DMS114 treated with DMSO at 0.1 percent for 48 hours (cell line): ENCODE data around the gene FAM170B.

Source experiments
- DNase-seq: peaks from one replicate; lab custom pipeline; 2025; ENCODE audit not compliant: unreplicated experiment; lab: John Stamatoyannopoulos, UW

Gene FAM170B

DNA sequence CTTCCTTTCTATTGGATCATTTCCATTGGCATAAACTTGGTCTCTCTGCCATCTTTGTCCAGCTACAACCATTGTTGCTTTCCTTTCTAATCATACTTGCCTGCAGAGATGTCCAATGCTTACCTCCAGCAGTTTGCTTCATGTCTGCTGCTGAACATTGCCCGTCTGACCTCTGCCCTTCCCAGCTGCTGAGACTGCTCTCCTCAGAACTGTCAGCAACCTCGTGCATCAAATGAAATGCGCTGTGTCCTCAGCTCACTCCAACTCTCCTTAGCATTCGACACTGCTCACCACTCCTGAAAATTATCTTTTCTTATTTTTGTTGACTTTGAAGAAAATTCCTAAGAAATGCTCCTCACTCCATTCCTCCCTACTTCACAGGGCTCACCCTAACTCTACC lies 5.0 kb downstream of the FAM170B start:
- DNase-seq, result no peak

GRCh38 chr10:49123981-49124950 lies 9.6 kb downstream of the FAM170B start:
- DNase-seq, result no peak

GRCh38 chr10:49120911-49121310 lies 12.9 kb downstream of the FAM170B start:
- DNase-seq, result no peak

DNA sequence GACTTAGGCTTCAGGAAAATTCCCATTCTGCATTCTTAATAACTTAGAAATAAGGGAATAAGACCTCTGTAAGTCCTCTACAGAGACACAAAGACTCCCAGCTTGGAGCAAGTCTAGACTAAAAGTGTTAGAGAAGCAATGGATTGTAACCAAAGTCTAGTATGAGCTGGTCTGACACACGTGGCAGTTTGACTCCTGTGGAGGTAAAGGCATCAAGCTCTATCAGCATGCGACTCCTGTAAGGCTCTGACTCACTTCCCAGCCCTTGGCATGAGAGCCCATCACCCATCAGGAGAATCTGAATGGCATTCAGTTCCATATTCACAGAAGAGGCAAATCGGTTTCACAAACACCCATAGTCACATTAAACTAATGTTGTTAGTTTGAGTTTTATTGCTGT lies 14.1 kb downstream of the FAM170B start:
- no peak for DNase-seq

- no peak for DNase-seq
Observed at GRCh38 chr10:49118430-49119074, 15.3 kb downstream of the FAM170B start.

- DNase-seq, result no peak
Observed at GRCh38 chr10:49117376-49118070, 16.3 kb downstream of the FAM170B start.

GRCh38 chr10:49116509-49117375 lies 17.1 kb downstream of the FAM170B start:
- DNase-seq, result no peak

DNA sequence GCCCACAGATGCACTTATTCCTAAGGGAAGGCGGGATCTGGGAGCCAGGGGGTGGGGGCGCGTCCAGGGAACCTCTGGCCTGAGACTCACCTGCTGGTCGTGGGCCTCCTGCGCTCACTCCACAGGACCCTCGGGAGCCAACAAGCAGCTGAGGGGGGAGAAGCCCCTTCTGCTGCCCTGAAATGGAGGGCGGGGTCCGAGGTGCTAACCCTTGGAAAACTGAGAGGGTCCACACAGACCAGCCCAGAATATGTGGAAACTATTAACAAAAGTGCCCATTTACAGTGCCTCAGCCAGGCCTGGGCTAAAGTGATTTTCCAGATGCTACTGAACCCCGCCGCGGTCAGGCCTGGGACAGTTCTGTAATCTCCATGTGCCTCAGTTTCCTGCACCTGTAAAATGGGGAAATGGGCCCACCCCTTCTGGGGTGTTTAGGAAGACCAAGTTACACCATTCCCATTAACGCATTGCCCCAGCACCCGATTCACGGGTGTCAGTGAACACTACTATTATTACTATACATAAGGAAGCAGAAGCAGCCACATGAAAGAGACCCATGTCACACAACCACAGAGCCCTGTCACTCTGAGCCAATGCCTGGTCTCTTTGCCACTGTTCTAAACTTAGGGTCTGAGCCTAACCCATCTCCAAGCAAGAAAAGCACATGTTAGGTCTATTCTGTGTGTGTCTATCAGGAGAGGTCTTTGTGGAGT lies 17.9 kb downstream of the FAM170B start:
- DNase-seq, result no peak

GRCh38 chr10:49115015-49115795 lies 18.6 kb downstream of the FAM170B start, which contains the start of gene VSTM4:
Gene VSTM4 (minus strand): TSS chr10:49115522. CDS start chr10:49115485, 37 bp downstream.
- DNase-seq, result peak; percentile 22

DNA sequence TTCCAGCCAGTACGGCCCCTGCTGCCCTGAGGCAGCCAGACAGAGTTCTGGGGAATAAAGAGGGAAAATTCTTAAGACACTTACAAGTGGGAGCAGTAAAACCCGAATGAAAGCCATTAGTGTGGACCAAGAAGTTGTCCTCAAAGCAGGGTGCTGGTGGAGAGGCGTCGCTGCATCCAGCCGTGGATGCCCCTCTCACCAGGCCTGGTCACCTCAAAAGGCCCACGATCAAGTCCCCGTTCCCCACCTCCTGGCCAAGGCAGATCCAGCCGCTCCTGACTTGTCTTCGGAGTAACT lies 19.2 kb downstream of the FAM170B start:
- DNase-seq, result no peak

- no peak for DNase-seq
Observed at GRCh38 chr10:49113741-49114141, 20.1 kb downstream of the FAM170B start.

DNA sequence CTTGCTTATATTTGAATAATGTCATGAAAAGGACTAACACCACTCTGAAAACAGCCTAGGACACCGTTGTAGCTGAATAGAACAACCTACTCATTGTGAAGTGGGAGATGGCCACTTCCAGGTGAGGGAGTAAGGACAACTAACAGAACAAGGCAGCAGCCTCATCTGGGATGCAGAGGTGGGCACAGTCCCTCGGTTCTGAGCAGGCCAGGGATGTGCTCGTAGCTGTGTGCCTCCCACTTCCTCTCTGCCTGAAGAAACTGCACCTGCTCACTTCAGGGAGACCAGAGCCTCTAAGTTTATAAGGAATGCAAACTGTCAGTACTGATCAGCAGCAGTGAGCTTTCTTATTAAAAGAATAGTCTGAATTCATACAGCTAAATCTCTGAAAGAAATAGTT lies 21.0 kb downstream of the FAM170B start:
- DNase-seq, result no peak

GRCh38 chr10:49112098-49112497 lies 21.7 kb downstream of the FAM170B start:
- DNase-seq, result no peak

GRCh38 chr10:49111320-49111698 lies 22.5 kb downstream of the FAM170B start:
- DNase-seq, result no peak

DNA sequence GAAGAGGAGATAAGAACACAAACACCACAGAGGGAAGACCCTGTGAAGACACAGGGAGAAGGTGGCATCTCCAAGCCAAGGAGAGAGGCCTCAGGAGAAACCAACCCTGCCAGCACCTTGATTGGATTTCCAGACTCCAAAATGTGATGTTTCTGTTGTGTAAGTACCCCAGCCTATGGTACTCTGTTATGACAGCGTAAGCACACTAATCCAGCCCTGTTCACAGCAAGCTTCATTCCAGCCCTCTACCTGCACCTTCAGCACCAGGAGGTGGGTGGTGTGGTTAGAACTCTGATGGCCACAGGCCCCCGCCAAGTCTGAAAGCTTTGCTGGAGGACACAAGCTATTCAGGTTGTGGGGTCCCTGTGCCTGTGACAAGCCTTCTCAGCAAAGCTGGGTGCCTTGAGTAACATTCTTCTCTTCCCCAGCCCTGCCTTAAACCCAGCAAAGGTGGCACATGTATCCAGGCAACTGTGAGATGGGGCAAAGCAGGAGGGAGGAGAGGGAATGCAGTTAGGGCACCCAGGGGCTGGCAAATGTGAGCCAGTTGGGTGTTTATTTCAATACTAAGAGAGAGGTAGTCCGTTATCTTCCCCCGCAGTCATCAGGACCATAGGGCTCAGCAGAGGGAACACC lies 23.0 kb downstream of the FAM170B start:
- no peak for DNase-seq

GRCh38 chr10:49109669-49110340 lies 24.0 kb downstream of the FAM170B start:
- DNase-seq, result no peak

- no peak for DNase-seq
Observed at GRCh38 chr10:49108656-49109055, 25.2 kb downstream of the FAM170B start.

DNA sequence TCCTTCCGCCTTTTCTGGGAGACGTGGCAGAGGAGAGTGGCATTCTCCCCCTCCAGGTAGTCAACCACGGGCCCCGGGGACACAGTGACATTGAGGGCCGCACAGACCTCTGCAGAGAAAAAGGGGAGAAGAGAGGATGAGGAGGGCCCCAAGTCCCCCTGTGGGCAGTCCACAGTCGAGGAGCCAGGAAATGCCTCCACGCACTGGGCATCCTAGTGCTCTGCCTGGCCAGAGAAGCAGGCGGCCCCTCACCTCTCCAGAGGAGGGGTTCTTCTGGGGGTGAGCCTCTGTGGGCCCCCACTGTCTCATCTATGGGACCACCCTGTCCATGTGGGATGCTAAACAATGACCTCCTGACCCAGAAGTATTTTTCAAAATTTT lies 25.9 kb downstream of the FAM170B start:
- DNase-seq, result no peak
